ENCODE results near the gene SLC19A2.

The SLC19A2 gene

DNA sequence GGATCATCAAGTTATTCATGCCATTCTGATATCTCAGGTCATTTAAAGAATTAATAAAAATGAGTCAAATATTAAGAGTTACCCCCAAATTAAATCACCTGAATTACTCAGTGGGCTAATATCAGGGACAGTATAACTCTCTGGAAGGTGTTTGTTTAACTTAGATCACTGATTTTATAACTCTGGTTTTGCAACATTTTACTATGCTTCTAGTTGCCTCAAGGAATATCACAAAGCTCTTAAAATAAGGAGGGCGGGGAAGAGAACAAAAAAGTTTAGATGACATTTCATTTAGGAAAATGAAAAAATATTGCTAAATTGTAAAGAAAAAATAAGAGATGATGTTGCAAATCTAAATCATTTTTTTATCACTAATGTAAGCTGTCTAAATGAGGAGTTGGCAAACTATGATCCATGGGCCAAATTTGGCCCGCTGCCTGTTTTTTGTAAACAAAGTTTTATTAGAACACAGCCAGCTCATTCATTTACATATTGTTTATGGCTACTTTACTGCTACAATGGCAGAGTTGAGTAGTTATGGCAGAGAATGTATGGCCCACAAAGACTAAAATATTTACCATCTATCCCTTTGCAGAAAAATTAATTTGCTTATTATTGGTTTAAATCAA is 31.9 kb upstream of the SLC19A2 start:
- TF ChIP-seq, protein P1, sequence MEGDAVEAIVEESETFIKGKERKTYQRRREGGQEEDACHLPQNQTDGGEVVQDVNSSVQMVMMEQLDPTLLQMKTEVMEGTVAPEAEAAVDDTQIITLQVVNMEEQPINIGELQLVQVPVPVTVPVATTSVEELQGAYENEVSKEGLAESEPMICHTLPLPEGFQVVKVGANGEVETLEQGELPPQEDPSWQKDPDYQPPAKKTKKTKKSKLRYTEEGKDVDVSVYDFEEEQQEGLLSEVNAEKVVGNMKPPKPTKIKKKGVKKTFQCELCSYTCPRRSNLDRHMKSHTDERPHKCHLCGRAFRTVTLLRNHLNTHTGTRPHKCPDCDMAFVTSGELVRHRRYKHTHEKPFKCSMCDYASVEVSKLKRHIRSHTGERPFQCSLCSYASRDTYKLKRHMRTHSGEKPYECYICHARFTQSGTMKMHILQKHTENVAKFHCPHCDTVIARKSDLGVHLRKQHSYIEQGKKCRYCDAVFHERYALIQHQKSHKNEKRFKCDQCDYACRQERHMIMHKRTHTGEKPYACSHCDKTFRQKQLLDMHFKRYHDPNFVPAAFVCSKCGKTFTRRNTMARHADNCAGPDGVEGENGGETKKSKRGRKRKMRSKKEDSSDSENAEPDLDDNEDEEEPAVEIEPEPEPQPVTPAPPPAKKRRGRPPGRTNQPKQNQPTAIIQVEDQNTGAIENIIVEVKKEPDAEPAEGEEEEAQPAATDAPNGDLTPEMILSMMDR (IDR thresholded peaks at IDR 0.05; ENCODE audit: low read depth, low read length), result no peak
- no peak for DNase-seq (ENCODE audit: low read depth, low spot score)
- H3K4me3 ChIP-seq (ENCODE audit: low read depth, low read length), result no peak overlapping the region
- in situ Hi-C loops (cut with HindIII; ENCODE audit: low sequenced_read_pairs), result no loop called here

DNA sequence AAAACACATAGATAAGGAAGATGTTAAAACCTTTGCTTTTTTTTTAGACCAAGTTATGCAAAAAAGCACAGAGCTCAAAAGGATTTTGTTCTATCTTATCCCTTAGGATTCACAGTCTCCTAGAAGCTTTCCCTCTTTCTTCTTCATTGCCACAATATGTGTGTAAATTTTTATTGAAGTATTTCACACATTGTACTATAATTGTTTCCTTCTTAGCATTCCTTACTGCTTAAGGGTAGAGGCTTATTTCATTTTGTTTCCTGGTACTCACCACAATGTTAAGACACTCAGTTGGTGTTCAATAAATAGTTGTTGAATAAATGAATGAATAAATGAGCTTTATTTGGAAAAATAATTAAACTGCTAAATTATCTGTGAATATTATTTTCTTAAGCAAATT is 29.9 kb upstream of the SLC19A2 start:
- in situ Hi-C loops (cut with HindIII; ENCODE audit: low sequenced_read_pairs), result no loop called here

DNA sequence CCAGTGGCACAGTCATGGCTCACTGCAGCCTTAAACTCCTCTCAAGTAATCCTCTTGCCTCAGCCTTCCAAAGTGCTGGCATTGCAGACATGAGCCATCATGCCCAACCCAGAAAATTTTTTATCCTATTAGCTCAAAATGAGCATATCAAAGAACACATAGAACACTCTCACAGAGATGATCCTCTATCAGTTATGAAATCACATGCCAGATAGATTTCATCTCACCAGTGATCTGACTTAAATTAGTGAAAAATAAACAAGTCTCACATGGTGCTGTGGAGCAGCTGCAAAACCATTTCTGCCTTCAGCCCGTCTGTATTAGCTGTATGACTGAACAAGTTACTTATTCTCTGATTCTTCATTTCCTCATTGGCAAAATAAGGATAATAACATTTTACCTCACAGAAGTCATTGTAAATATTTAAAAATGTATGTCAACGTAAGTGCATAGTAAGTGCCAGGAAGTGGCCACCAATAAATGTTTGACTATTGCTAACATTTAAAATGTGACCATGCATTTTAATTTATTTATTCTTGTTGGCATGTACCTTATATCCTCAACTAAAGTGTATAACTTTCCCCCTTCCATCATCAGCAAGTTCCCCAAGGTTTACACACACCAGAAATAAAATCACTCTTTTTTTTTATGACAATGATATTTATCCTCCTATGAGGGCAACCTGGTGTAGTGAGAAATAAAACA is 29.0 kb upstream of the SLC19A2 start:
- in situ Hi-C loops (cut with HindIII; ENCODE audit: low sequenced_read_pairs), result no loop called here
- DNase-seq (ENCODE audit: low read depth, low spot score), result no peak
- H3K4me3 ChIP-seq (ENCODE audit: low read depth, low read length), result no peak overlapping the region
- TF ChIP-seq, protein P1 (IDR thresholded peaks at IDR 0.05; ENCODE audit: low read depth, low read length), result no peak

More for the DNA sequence above, 29.9 kb upstream of the SLC19A2 start:
- TF ChIP-seq, protein P1 (IDR thresholded peaks at IDR 0.05; ENCODE audit: low read depth, low read length), result no peak
- no peak overlapping the region for H3K4me3 ChIP-seq (ENCODE audit: low read depth, low read length)
- no peak for DNase-seq (ENCODE audit: low read depth, low spot score)

DNA sequence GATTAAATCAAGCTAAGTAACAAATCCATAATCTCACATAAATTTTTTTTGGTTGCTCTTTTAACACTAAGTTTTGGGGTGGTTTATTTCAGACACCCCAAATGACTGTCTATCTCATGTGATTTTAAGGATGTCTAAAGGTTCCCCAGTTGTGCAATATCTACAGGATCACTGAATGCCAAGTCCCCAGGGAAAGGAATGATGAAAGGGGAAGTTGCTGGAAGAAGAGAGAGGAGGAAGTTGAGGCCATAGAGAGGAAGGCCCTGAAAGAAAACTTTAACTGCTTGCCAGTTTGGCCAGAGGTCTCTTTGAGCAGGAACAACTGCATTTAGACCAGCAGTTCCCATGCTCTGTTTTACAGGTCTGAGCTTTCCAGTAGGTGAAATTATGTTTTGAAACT is 27.5 kb upstream of the SLC19A2 start:
- DNase-seq (ENCODE audit: low read depth, low spot score), result no peak
- no peak overlapping the region for H3K4me3 ChIP-seq (ENCODE audit: low read depth, low read length)
- TF ChIP-seq, protein P1 (IDR thresholded peaks at IDR 0.05; ENCODE audit: low read depth, low read length), result no peak
- in situ Hi-C loops (cut with HindIII; ENCODE audit: low sequenced_read_pairs), result no loop called here

DNA sequence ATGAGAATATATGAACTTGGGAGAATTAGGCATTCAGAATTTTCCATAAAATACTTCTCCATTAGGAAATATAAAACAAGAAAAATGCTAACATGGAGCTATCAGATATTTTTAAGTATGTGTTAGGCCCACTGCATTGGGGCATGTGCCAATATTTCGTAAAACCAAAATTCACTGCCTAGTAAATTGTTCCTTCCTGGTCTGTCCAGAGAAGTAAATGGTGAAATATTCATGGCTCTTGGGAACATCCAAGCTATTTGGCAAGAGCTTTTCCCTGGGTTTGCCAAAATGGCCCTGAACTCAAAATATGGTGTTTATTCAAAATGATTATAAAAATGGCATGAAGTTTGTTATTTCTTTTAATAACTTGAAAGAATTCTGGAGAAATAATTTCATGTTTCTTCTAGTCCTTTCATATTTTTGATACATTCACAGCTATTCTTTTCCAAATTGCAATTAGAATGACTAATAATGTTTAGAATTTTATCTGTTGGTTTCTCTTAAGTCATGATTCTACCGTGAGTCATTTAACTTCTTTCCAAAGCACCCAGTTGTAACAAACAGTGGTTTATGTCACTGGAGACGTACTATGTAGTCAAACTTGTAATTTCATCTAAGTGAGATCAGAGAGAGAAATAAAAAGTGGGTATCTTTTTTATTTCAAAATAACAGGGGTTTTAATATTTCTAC is 25.7 kb upstream of the SLC19A2 start:
- DNase-seq (ENCODE audit: low read depth, low spot score), result peak; percentile 84
- TF ChIP-seq, protein P1 (IDR thresholded peaks at IDR 0.05; ENCODE audit: low read depth, low read length), result no peak
- H3K4me3 ChIP-seq (ENCODE audit: low read depth, low read length), result no peak overlapping the region
- in situ Hi-C loops (cut with HindIII; ENCODE audit: low sequenced_read_pairs), result no loop called here

DNA sequence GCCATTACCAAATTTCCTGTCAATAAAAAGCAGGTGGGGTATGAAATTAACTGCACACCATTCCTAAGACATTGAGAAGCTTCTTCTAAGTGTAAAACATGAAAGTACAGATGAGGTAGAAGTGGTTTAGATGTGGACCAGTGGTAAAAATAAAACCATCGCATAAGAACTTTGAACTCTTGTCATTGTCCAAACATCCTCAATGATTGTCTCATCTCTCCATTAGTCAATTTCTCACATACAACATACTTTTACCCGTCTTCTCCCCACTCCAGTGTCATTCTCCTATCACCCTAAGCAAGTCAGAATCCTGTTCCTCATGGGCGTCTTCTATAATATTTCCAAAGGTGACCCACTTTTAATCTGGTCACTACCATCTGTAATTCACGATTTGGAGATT is 24.3 kb upstream of the SLC19A2 start:
- H3K4me3 ChIP-seq (ENCODE audit: low read depth, low read length), result no peak overlapping the region
- in situ Hi-C loops (cut with HindIII; ENCODE audit: low sequenced_read_pairs), result no loop called here
- DNase-seq (ENCODE audit: low read depth, low spot score), result no peak
- TF ChIP-seq, protein P1 (IDR thresholded peaks at IDR 0.05; ENCODE audit: low read depth, low read length), result no peak

Measured in astrocyte of the spinal cord (primary cell).